IPS-18c (cell line): ENCODE results near the gene TSACC.

Experiments
- H3K4me3 ChIP-seq: 2 replicates; pipeline ENCODE4 v1.7.0; 2013; ENCODE audit warnings: low read depth, mild to moderate bottlenecking, low read length, moderate library complexity; ENCODE audit not compliant: insufficient read depth
- H3K9me3 ChIP-seq: one replicate; pipeline ENCODE4 v1.6.1; 2013; ENCODE audit warnings: mild to moderate bottlenecking, low read length, moderate library complexity; ENCODE audit not compliant: control insufficient read depth, insufficient read depth

Gene TSACC

DNA sequence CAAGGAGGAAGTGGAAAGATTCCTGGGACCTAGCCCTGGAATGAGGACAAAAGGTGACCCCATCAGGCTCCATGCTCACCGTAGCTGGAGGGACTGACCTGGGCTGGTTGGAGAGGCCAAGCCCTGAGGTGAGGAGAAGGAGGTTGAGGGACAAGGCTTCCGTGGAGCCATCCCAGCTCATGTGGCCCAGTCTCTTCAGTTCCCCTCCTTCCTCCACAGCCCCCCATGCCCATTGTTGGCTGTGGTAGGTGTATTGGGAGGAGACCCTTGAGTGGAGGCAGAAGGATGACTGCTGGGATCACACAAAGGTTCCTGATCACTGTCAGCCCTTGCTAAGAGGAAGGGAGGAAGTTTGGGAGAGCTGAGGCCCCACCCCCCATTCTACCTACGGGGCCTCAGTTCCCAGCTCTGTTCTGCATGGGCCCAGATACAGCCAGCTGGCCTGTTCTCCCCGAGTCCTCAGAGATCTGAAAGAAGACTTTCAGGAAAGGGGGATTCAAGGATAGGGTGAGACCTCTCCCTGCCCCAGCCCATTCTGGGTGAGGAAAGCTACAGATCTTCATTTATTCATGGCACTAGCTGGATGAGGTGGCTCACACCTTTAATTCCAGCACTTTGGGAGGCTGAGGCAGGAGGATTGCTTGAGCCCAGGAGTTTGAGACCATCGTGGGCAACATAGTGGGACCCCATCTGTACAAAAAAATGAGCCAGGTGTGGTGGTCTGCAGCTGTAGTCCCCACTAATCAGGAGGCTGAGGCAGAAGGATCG is 48.0 kb downstream of the TSACC start:
- H3K9me3 ChIP-seq, result peaks cover 4% of the 10 kb centered on the region
- no peak overlapping the region for H3K4me3 ChIP-seq

DNA sequence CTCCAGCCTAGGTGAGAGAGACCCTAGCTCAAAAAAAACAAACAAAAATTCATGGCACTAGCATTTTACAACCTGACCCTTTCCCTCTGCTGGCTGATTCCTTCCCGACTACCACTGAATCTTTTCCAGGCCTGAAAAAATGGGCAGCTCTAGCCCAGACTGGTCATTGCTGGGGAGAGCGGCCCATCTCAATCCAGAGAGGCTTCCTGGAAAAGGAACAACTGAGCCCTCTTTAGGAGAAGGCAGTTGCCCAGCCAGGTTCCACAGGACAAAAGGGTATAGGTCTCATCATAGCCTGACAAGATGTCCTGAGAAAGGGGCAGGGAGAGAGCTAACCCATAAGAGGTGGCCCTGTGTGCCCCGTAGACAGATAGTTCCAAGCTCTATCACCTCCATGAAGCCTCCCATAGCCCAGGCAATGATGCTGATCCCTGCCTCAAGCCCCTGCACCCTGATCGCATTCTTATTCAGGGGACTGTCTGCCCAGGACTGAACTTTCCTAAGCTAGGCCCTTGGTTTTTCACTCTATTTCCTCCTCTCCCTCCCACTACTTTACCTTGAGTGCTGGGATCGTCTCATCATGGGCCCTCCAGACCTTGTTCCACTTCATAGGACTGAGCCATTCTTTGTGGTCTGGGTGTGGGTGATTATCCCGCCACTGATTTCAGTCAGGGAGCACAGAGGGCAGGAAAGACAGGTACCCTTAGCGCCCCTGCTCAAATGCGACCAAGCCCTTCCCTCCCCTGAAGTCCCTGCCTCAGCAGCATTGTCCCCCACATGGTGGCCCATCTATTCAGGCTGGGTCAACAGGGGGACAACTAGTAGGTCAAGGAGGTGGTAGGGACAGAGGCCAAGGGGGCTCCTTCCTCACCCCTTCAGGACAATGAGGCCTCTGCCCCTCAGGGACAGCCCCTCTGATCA is 48.9 kb downstream of the TSACC start:
- H3K4me3 ChIP-seq, result no peak overlapping the region
- peaks cover 4% of the 10 kb centered on the region for H3K9me3 ChIP-seq

DNA sequence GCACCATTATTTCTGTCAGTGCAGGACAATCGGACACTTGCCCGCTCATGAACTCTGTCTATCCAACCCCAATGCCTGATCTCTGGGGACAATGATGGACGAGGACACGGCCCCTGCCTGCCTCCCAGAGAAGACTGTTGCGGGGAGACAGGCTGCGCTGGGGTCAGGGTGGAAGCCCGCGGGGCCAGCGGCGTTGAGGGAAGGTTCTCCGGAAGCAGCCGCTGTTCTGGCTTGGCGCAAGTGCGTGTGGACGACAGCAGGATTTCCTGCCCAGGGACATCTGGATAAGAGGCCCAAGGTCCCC is 49.5 kb downstream of the TSACC start:
- Histone ChIP-seq H3K9me3 (peaks cover 4% of the 10 kb centered on the region), H3K4me3 (no peak overlapping the region; the same call in 1 of the 2 replicates)

DNA sequence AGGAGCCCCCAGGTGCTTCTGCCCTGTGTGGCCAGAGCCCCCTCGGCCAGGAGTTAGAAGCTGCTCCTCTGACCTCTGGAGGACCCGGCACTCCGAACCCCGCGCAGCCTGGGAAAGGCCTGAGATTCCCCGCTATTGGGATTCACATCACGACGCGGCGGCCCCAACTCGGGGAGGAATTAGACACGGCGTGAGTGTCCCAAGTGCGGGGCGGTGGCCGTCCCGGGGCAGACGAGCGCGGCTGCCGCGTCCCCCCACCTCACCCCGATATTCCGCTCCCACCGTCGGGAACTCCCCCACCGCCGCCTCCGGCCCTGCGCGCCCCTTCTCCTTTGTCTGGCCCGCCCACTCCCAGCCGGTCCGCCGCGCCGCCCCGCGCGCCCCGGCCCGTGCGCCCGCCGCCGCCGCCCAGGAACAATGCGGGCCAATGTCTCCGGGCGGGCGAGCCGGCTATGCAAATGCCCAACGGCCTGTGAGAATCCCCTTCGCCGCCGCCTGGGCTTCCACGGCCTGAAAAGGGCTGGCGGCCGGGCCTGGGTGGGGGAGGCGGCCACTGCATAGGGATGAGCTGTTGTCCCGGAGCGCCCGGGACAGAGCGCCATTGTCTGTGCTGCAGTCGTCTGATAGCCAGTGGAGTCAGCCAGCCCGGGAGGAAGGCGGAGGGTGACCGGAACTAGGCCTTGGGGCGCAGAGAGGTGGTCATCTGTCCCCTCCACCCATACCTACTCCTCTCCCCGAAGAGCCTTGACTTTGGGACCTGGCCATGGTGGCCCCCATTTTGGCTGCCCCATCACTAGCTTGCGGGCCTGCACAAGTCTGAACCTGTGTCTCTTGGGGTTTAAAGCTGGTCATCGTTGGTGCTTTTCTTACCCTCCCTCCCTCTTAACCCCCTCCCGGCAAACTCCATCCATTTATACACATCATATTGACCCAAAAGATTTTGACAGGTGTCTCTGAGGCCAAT is 50.1 kb downstream of the TSACC start:
- peaks cover 4% of the 10 kb centered on the region for H3K9me3 ChIP-seq
- H3K4me3 ChIP-seq, result no peak overlapping the region; the same call in 1 of the 2 replicates

DNA sequence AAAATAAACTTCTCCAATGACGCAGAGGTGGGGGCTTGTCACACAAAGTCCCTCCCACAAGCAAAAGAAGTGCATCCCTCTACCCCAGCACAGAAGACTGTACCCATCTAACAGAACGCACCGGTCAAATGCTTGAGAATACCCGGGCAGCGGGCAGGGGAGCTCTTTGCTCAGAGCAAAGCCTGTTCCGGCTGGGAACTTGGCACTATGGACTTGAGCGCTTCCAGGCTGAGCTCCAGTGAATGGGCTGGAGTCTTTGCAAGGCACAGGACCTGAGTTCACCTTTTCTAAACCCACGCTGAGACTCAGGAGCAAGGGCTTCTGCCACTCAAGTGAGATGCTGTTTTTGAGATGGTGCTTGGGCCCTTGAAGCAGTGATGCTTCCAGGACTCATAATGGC is 51.0 kb downstream of the TSACC start:
- H3K4me3 ChIP-seq, result no peak overlapping the region
- peaks cover 4% of the 10 kb centered on the region for H3K9me3 ChIP-seq

DNA sequence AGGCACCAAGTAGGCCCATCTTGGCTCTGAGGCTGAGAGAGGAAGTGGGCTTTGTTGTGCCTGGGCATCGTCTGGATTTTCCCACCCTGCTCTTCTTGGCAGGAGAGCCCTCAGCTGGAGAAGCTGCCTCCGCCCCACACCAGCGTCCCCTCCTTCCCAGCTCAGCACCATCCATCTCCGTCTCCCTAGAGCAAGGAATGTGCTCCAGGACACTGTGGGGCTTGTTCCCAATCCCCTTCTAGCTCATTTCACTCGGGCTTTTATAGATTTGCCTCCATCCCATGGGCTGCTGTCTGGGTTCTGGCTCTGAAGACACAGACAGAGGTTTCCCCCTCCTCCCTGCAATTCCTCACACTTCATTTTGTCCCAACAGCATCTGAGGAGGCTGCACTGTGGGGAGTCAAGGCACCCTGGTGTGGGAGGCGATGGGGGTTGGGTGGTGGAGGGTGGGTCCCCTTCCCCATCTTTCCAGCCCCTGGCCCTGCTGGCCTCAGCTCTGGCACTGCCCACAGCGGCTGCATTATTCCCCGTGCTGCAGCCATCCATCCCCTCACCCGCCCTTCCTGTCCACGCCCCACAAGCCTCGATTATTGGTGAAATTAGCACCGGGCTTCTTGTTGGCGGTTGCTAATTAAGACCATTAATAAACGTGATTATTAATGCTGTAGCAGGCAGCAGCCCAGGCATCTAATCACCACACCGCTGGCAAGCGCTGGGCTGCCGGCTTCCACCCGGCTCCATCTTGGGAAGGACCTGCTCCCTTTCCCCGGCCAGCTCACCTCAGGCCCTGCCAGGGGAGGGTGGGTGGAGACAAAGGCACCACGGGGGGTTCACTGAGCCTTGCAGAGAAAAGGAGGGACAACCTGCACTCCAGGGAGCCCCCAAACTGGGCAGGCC is 52.4 kb downstream of the TSACC start:
- Histone ChIP-seq H3K4me3 (no peak overlapping the region), H3K9me3 (peaks cover 4% of the 10 kb centered on the region)

DNA sequence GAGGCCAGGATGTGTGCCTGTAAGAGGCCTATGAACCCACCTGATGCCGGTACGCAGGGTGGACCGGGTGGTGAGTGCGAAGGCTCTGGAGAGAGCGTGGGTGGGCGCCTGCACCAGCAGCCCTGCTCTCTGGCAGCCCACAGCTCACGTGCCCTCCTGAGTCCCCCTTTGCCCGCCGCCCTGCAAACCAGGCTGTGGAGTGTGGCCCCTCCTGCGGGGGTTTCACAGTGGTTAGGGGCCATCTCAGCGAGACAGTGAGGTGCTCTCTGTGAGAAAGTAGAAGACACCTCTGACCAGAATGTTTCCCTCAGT is 53.0 kb downstream of the TSACC start:
- H3K9me3 ChIP-seq, result peaks cover 4% of the 10 kb centered on the region
- H3K4me3 ChIP-seq, result no peak overlapping the region

DNA sequence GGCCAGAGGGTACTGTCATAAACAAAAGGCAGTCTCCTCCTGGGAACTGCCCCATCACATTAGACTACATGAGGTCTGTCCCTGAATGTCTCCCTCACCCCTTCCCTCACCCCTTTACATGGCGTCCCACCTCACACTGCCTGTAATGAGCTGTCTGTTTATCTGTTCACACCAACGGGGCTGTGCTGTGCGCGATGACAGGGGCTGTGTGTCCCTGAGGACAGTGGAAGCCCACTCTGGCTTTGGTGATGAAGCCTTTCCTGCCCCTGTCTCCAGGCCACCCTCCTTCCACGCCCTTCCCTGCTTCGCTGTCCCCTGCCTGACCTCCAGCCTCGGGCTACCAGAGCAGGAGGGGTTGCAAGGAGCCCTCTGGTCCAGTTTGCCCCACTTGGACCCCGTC is 53.4 kb downstream of the TSACC start:
- H3K9me3 ChIP-seq, result peaks cover 4% of the 10 kb centered on the region
- no peak overlapping the region for H3K4me3 ChIP-seq

DNA sequence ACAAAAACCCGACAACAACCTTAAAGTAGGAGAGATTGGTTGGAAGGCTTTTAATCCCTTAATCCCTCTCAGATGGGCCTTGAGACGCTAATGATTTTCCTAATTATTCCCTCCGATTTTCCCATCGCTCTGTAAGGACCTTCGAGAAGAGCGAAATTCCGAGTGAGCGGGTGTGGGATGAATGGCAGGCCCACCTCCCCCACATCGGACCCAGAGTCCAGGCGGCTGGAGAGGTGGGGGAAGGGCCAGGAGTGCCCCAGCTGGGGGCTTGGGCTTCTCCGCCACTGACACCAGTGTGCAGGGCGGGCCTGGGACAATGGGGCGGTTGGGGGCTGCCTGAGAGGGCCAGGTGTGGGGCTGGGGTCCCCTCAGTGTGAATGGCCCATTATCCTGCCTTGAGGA is 54.1 kb downstream of the TSACC start:
- Histone ChIP-seq H3K4me3 (no peak overlapping the region), H3K9me3 (peaks cover 4% of the 10 kb centered on the region)

DNA sequence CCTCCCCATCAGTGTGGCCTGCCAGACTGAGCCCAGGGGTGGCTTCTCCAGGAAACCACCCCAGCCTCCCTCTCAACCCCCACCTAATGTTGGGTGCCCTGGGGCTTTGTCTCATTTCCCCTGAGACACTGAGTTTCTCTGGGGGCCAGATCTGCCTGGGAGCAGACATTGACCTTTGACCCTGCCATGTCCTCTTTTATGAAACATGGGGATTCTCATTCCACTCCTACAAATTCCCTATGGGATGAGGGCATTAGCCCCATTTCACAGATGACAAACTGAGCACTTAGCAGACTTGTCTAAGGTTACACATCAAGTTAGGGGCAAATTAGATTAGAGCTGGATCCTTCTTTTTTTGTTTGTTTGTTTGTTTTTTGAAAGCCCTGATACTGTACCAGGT is 54.8 kb downstream of the TSACC start:
- Histone ChIP-seq H3K4me3 (no peak overlapping the region), H3K9me3 (peaks cover 4% of the 10 kb centered on the region)

DNA sequence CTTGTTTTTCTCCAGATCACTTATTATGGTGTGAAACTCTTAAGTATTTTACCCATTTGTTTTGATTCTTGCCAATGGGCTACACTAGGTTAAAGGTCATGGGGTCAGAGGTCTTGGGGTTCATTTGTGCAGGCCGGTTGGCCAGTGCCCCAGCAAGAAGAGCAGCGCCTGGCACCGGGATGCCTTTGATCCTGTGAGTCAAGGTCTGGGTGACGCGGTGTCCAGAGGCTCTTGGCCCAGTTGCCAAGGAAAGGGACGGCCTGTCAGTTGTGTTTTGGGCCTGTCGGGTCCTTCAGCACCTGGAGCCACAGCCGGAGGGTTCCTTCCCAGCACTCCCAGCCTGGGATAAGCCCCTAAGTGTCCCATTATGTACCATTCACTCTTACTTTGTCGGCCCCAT is 55.8 kb downstream of the TSACC start:
- H3K4me3 ChIP-seq, result no peak overlapping the region
- peaks cover 4% of the 10 kb centered on the region for H3K9me3 ChIP-seq

DNA sequence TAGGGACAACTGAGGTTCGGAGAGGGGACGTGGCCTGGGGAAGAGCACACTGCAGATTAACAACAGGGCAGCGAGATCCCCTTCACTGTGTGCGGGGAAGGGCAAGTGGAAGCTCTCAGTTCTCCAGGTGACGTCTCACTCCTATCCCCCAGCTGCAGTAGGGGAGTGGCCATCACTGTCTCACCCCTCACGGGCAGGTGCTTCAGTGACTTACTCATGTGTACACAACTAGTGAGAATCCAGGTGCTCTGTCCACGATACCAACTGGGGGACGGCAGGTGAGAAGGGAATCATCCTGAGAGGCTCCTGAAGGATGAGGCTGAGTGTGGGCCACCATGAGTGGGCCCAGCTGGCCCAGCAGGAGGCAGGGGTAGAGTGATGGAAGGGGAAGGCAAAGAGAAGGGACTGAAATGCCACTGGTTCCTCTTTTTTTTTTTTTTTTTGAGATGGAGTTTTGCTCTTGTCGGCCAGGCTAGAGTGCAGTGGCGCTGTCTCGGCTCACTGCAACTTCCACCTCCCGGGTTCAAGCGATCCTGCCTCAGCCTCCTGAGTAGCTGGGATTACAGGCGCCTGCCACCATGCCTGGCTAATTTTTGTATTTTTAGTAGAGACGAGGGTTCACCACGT is 56.6 kb downstream of the TSACC start:
- Histone ChIP-seq H3K9me3 (peaks cover 2% of the 10 kb centered on the region), H3K4me3 (no peak overlapping the region)
